ENCODE data around the gene AFG1L.

DNA sequence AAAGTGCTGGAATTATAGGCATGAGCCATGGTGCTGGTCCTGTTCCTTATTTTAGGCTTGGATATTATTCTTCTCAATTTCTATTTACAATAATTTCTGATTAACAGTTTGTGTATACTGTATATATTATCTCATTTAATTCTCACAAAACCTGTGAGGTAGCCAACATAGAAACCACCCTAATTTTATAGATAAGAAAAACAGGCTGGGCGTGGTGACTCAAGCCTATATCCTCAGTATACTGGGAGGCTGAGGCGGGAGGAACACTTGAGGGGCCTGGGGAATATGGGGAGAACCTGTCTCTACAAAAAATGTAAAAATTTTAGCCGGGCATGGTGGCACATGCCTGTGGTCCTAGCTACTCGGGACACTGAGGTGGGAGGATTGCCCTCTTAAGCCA is 3.8 kb upstream of the AFG1L start:
- TF ChIP-seq NFRKB (IDR thresholded peaks at IDR 0.05) (no peak), ELF4 (IDR thresholded peaks at IDR 0.05) (no peak), TARDBP (IDR thresholded peaks at IDR 0.05) (no peak), FOXK2 (IDR thresholded peaks at IDR 0.05) (no peak), ARNT (IDR thresholded peaks at IDR 0.05) (no peak)

All from HEK293T (cell line).